ENCODE results near the gene GCLC.

GRCh38 chr6:53523511-53524454, 21.1 kb downstream of the GCLC start:
- TF ChIP-seq CTCF (IDR thresholded peaks at IDR 0.05) (no peak), EP300 (IDR thresholded peaks at IDR 0.05) (no peak), POLR2A (IDR thresholded peaks at IDR 0.05) (no peak), POLR2AphosphoS5 (IDR thresholded peaks at IDR 0.05) (no peak)

All from upper lobe of left lung (tissue), 4 donors.